Hepatocyte (in vitro differentiated cells): ENCODE measurements around the gene LRRC27. TPM values are rescaled to one million over a fixed set of nuclear protein-coding genes. Genes with fewer than 3 reads are reported as not detected.

Experiments
- DNase-seq: peaks from one replicate; pipeline ENCODE4 v3.0.0-alpha.2; 2016; ENCODE audit warnings: low spot score
- H2AFZ ChIP-seq: fragments of 200-600 bp; sonication (generic); 2 replicates; pipeline ENCODE4 v1.6.0; 2016; ENCODE audit warnings: antibody characterized with exemption, mild to moderate bottlenecking
- H3K27ac ChIP-seq: fragments of 200-600 bp; sonication (generic); 2 replicates; pipeline ENCODE4 v1.5.1; 2016; ENCODE audit warnings: mild to moderate bottlenecking
- H3K27me3 ChIP-seq: fragments of 200-600 bp; sonication (generic); 2 replicates; pipeline ENCODE4 v1.6.1; 2016
- H3K36me3 ChIP-seq: fragments of 200-600 bp; sonication (generic); replicated peaks from 2 replicates; pipeline ENCODE4 v1.5.1; 2016; ENCODE audit warnings: low read depth; ENCODE audit not compliant: insufficient read depth
- H3K4me1 ChIP-seq: fragments of 200-600 bp; sonication (generic); 2 replicates; pipeline ENCODE4 v1.5.1; 2016; ENCODE audit warnings: mild to moderate bottlenecking, moderate library complexity; ENCODE audit not compliant: insufficient read depth
- H3K4me2 ChIP-seq: fragments of 200-600 bp; sonication (generic); 2 replicates; pipeline ENCODE4 v1.6.0; 2016
- H3K4me3 ChIP-seq: fragments of 200-600 bp; sonication (generic); 2 replicates; pipeline ENCODE4 v1.5.1; 2016; ENCODE audit warnings: mild to moderate bottlenecking
- H3K79me2 ChIP-seq: fragments of 200-600 bp; sonication (generic); 2 replicates; pipeline ENCODE4 v1.6.0; 2017; ENCODE audit warnings: mild to moderate bottlenecking
- H3K9me2 ChIP-seq: fragments of 200-600 bp; sonication (generic); replicated peaks from 2 replicates; pipeline ENCODE4 v1.6.0; 2017; ENCODE audit warnings: mild to moderate bottlenecking; ENCODE audit not compliant: insufficient read depth
- H3K9me3 ChIP-seq: fragments of 200-600 bp; sonication (generic); 2 replicates; pipeline ENCODE4 v1.5.1; 2016; ENCODE audit warnings: low read depth, mild to moderate bottlenecking
- H4K20me1 ChIP-seq: fragments of 200-600 bp; sonication (generic); 2 replicates; pipeline ENCODE4 v1.6.0; 2016; ENCODE audit warnings: mild to moderate bottlenecking; ENCODE audit not compliant: insufficient read depth, poor library complexity, severe bottlenecking
- EZH2 ChIP-seq: fragments of 200-600 bp; sonication (generic); IDR thresholded peaks from 2 replicates; pipeline ENCODE4 v1.6.1; 2016; ENCODE audit warnings: antibody characterized with exemption, mild to moderate bottlenecking, borderline replicate concordance
- EZH2phosphoT487 ChIP-seq: fragments of 200-600 bp; sonication (generic); IDR thresholded peaks from one replicate; pipeline ENCODE4 v1.6.1; 2018; ENCODE audit warnings: antibody characterized with exemption, mild to moderate bottlenecking, low read depth, moderate library complexity; ENCODE audit not compliant: unreplicated experiment, severe bottlenecking
- WGBS: methylation state at CpG from one replicate; pipeline ENCODE4 v1.1.6; 2016; ENCODE audit warnings: low lambda C conversion rate; ENCODE audit errors: missing lambda C conversion rate; 5-methylcytosine and 5-hydroxymethylcytosine counted together
- polyA plus RNA-seq: library from polyadenylated mRNA; unstranded; fragments of >200 nt; fragmentation: Nextera tagmentation; extraction: Ambion mirVana; gene quantifications from 2 replicates; pipeline ENCODE4 v1.2.1, GENCODE V29; 2016
- total RNA-seq: library from RNA; depleted of rRNA; stranded (reverse); fragments of >200 nt; gene quantifications from 2 replicates; pipeline ENCODE4 v1.2.3, GENCODE V29; 2014
- TF ChIP-seq, protein P1 (sequence below): fragments of 200-600 bp; sonication (generic); IDR thresholded peaks from 2 replicates; pipeline ENCODE4 v1.5.1; 2016; ENCODE audit warnings: antibody characterized with exemption, mild to moderate bottlenecking; ENCODE audit not compliant: poor library complexity

The LRRC27 gene
- total and polyA plus RNA-seq, 2 experiments from 2014 or later: 7.5 to 8.3 TPM

GRCh38 chr10:132400547-132401151 lies 68.7 kb downstream of the LRRC27 start:
- peak overlapping the region; percentile 19 for H3K4me2 ChIP-seq
- H3K27me3 ChIP-seq: no peaks in the 10 kb centered on the region
- H3K27ac ChIP-seq: no peak overlapping the region
- peaks cover 76% of the 10 kb centered on the region for H3K79me2 ChIP-seq
- TF ChIP-seq, protein P1, sequence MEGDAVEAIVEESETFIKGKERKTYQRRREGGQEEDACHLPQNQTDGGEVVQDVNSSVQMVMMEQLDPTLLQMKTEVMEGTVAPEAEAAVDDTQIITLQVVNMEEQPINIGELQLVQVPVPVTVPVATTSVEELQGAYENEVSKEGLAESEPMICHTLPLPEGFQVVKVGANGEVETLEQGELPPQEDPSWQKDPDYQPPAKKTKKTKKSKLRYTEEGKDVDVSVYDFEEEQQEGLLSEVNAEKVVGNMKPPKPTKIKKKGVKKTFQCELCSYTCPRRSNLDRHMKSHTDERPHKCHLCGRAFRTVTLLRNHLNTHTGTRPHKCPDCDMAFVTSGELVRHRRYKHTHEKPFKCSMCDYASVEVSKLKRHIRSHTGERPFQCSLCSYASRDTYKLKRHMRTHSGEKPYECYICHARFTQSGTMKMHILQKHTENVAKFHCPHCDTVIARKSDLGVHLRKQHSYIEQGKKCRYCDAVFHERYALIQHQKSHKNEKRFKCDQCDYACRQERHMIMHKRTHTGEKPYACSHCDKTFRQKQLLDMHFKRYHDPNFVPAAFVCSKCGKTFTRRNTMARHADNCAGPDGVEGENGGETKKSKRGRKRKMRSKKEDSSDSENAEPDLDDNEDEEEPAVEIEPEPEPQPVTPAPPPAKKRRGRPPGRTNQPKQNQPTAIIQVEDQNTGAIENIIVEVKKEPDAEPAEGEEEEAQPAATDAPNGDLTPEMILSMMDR: no peak
- TF ChIP-seq EZH2 (no peak), EZH2phosphoT487 (no peak)
- WGBS: 82% methylated on average over 17 of the region's 17 CpGs
- H3K9me2 ChIP-seq: no peaks in the 10 kb centered on the region
- H4K20me1 ChIP-seq: peaks cover 10% of the 10 kb centered on the region
- no peak overlapping the region for H2AFZ ChIP-seq
- no peak for DNase-seq
- peaks cover 37% of the 10 kb centered on the region for H3K4me1 ChIP-seq
- H3K4me3 ChIP-seq: no peak overlapping the region
- no peaks in the 10 kb centered on the region for H3K9me3 ChIP-seq
- no peaks in the 10 kb centered on the region for H3K36me3 ChIP-seq

DNA sequence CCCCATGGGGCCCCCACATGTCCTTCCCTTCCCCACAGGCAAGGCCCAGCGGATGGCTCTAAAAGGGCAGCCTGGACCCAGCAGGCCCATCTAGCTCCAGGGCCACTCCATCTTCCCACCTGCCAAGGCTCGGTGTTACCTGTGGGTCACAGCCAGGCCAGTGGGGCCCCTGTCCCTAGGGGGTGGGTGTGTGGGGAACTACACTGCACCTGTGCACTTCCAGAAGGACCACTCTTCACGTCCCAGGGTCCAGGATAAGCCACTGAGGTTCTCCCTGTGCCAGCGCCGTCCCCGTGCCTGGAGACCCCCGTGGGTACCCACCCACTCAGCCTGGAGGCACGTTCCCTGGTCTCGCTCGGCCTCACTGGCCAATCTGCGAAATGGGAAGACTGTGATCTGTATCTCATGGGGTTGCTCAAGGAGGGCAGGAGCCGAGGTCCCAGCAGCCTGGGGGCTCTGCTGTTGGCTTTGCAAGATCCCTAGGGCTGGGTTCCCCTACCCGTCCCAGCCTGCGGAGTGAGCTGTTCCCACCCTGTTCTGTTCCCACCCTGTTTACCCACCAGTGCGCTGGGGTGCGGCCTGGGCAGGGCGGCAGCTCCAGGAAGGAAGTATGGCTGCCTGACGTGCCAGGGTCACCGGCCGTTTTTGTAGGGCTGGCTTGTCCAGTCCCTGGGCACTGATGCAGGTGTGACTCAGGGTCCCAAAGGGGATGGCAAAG lies 69.6 kb downstream of the LRRC27 start:
- TF ChIP-seq, protein P1: no peak

GRCh38 chr10:132402781-132403241 lies 70.8 kb downstream of the LRRC27 start:
- 91% methylated on average over 17 of the region's 24 CpGs for WGBS
- peaks cover 41% of the 10 kb centered on the region for H3K4me1 ChIP-seq
- no peak for DNase-seq
- peaks cover 10% of the 10 kb centered on the region for H4K20me1 ChIP-seq
- H3K4me3 ChIP-seq: no peak overlapping the region
- no peak overlapping the region for H2AFZ ChIP-seq
- H3K79me2 ChIP-seq: peaks cover 88% of the 10 kb centered on the region
- no peaks in the 10 kb centered on the region for H3K27me3 ChIP-seq
- no peaks in the 10 kb centered on the region for H3K9me3 ChIP-seq
- H3K9me2 ChIP-seq: no peaks in the 10 kb centered on the region
- TF ChIP-seq EZH2 (no peak), EZH2phosphoT487 (no peak)
- TF ChIP-seq, protein P1: no peak
- H3K4me2 ChIP-seq: no peak overlapping the region
- no peaks in the 10 kb centered on the region for H3K36me3 ChIP-seq
- H3K27ac ChIP-seq: peak overlapping the region; percentile 9

More for the DNA sequence above, 69.6 kb downstream of the LRRC27 start:
- H3K27ac ChIP-seq: no peak overlapping the region
- H3K9me3 ChIP-seq: no peaks in the 10 kb centered on the region
- H3K4me3 ChIP-seq: no peak overlapping the region
- no peaks in the 10 kb centered on the region for H3K27me3 ChIP-seq
- no peak overlapping the region for H2AFZ ChIP-seq
- H4K20me1 ChIP-seq: peaks cover 10% of the 10 kb centered on the region
- no peaks in the 10 kb centered on the region for H3K9me2 ChIP-seq
- no peaks in the 10 kb centered on the region for H3K36me3 ChIP-seq
- no peak overlapping the region for H3K4me2 ChIP-seq
- H3K79me2 ChIP-seq: peaks cover 85% of the 10 kb centered on the region
- H3K4me1 ChIP-seq: peaks cover 32% of the 10 kb centered on the region
- DNase-seq: no peak
- WGBS: 94% methylated on average over 15 of the region's 20 CpGs
